Activated CD8-positive, alpha-beta T cell treated with anti-CD3 and anti-CD28 coated beads, Interleukin-2, amount 10 ng/mL, durations not matched to agents 7 days and 5 days (primary cell): ENCODE data around the gene OR10Z1. TPM values are rescaled to one million over a fixed set of nuclear protein-coding genes. Genes with fewer than 3 reads are reported as not detected.

Experiments
- ATAC-seq: fragments of 150-1000 bp; cut with Tn5 transposase; one replicate; pipeline ENCODE4 v1.10.0; 2021; ENCODE audit warnings: moderate library complexity
- CTCF ChIA-PET: fragments of 350-600 bp; sonication (Branson Sonifier 250); formaldehyde crosslinking; loops from one replicate; lab custom pipeline; 2021; ENCODE audit warnings: antibody characterized with exemption; lab: Charles Lee
- POLR2A ChIA-PET: fragments of 350-600 bp; sonication (Branson Sonifier 250); formaldehyde crosslinking; loops from one replicate; lab custom pipeline; 2021; ENCODE audit warnings: antibody characterized with exemption; lab: Charles Lee
- DNase-seq: peaks from one replicate; pipeline ENCODE4 v3.0.0-alpha.2; 2020
- H3K27ac Mint-ChIP-seq: one replicate; pipeline ENCODE4 v1.8.0; 2021; ENCODE audit warnings: mild to moderate bottlenecking, mixed read lengths
- H3K27me3 Mint-ChIP-seq: one replicate; pipeline ENCODE4 v1.8.0; 2021; ENCODE audit warnings: low read depth, mixed read lengths
- H3K36me3 Mint-ChIP-seq: one replicate; pipeline ENCODE4 v1.8.0; 2021; ENCODE audit warnings: low read depth, mixed read lengths
- H3K4me1 Mint-ChIP-seq: one replicate; pipeline ENCODE4 v1.8.0; 2021; ENCODE audit warnings: low read depth, mixed read lengths
- H3K4me3 Mint-ChIP-seq: one replicate; pipeline ENCODE4 v1.8.0; 2021; ENCODE audit warnings: mild to moderate bottlenecking, mixed read lengths
- H3K9me3 Mint-ChIP-seq: one replicate; pipeline ENCODE4 v1.8.0; 2022; ENCODE audit warnings: mixed read lengths; ENCODE audit not compliant: insufficient read depth
- total RNA-seq, 2 experiments: library from RNA; stranded (reverse); gene quantifications; one replicate each; pipeline ENCODE4 v1.2.3, GENCODE V29; 2021

Gene OR10Z1
- not detected for total RNA-seq

- Mint-ChIP-seq H3K4me3 (no peak within 1 kb of the TSS), H3K27me3 (peaks cover 5% of the 10 kb centered on the region), H3K9me3 (no peaks in the 10 kb centered on the region), H3K36me3 (no peaks in the 10 kb centered on the region), H3K27ac (no peak within 1 kb of the TSS), H3K4me1 (no peaks in the 10 kb centered on the region)
- ChIA-PET CTCF (interaction anchor here (1.1 kb wide), 1 partner anchor 394 kb away, joined by 3 read pairs; no protein-coding TSS in a partner anchor), POLR2A (no interaction called here)
- ATAC-seq, result no peak
- DNase-seq, result no peak
Measured at GRCh38 chr1:158604968-158605367, at the start of gene OR10Z1. TSS of gene OR10Z1 (plus strand) at chr1:158605268. CDS start at chr1:158606439, 1,171 bp downstream.

- H3K4me1 Mint-ChIP-seq, result no peaks in the 10 kb centered on the region
- no peak overlapping the region for H3K27ac Mint-ChIP-seq
- H3K36me3 Mint-ChIP-seq, result no peaks in the 10 kb centered on the region
- H3K4me3 Mint-ChIP-seq, result no peak overlapping the region
- no peaks in the 10 kb centered on the region for H3K9me3 Mint-ChIP-seq
- DNase-seq (no peak), ATAC-seq (no peak)
- ChIA-PET POLR2A (no interaction called here), CTCF (no interaction called here)
- no peaks in the 10 kb centered on the region for H3K27me3 Mint-ChIP-seq
Measured at GRCh38 chr1:158559696-158560095, 45.4 kb upstream of the OR10Z1 start.

GRCh38 chr1:158563853-158564252 is 41.2 kb upstream of the OR10Z1 start:
- Mint-ChIP-seq H3K36me3 (no peaks in the 10 kb centered on the region), H3K4me1 (no peaks in the 10 kb centered on the region), H3K9me3 (no peaks in the 10 kb centered on the region), H3K27ac (no peak overlapping the region), H3K4me3 (no peak overlapping the region), H3K27me3 (peaks cover 2% of the 10 kb centered on the region)
- no peak for ATAC-seq
- DNase-seq, result no peak
- CTCF ChIA-PET, result no interaction called here
- POLR2A ChIA-PET, result no interaction called here

GRCh38 chr1:158564608-158565007 is 40.5 kb upstream of the OR10Z1 start:
- Mint-ChIP-seq H3K27ac (no peak overlapping the region), H3K27me3 (peaks cover 2% of the 10 kb centered on the region), H3K4me1 (no peaks in the 10 kb centered on the region), H3K36me3 (no peaks in the 10 kb centered on the region), H3K9me3 (no peaks in the 10 kb centered on the region), H3K4me3 (no peak overlapping the region)
- POLR2A ChIA-PET, result no interaction called here
- DNase-seq (no peak), ATAC-seq (no peak)
- CTCF ChIA-PET, result no interaction called here

GRCh38 chr1:158570480-158570879 is 34.6 kb upstream of the OR10Z1 start, which contains the start of gene OR6P1:
TSS of gene OR6P1 (minus strand) at chr1:158570580. CDS start at chr1:158563604, 6,976 bp downstream.
- DNase-seq (no peak), ATAC-seq (no peak)
- no peak within 1 kb of the TSS for H3K4me3 Mint-ChIP-seq
- no peaks in the 10 kb centered on the region for H3K9me3 Mint-ChIP-seq
- H3K36me3 Mint-ChIP-seq, result no peaks in the 10 kb centered on the region
- ChIA-PET CTCF (interaction anchor here (0.6 kb wide), 1 partner anchor 222 kb away, joined by 3 read pairs; no protein-coding TSS in a partner anchor), POLR2A (no interaction called here)
- no peak within 1 kb of the TSS for H3K27ac Mint-ChIP-seq
- H3K27me3 Mint-ChIP-seq, result peaks cover 11% of the 10 kb centered on the region
- no peaks in the 10 kb centered on the region for H3K4me1 Mint-ChIP-seq

- DNase-seq, result no peak
- H3K9me3 Mint-ChIP-seq, result no peaks in the 10 kb centered on the region
- no peaks in the 10 kb centered on the region for H3K36me3 Mint-ChIP-seq
- H3K27ac Mint-ChIP-seq, result no peak overlapping the region
- ChIA-PET POLR2A (interaction anchor here (1.0 kb wide), 1 partner anchor 52 kb away, joined by 3 read pairs; no protein-coding TSS in a partner anchor), CTCF (interaction anchor here (0.8 to 1.1 kb wide), 2 partner anchors 13 to 35 kb away, joined by 3 read pairs; no protein-coding TSS in a partner anchor)
- ATAC-seq, result no peak
- H3K27me3 Mint-ChIP-seq, result peaks cover 9% of the 10 kb centered on the region
- no peaks in the 10 kb centered on the region for H3K4me1 Mint-ChIP-seq
- H3K4me3 Mint-ChIP-seq, result no peak overlapping the region
Measured at GRCh38 chr1:158572226-158572625, 32.8 kb upstream of the OR10Z1 start.

- Mint-ChIP-seq H3K4me1 (no peaks in the 10 kb centered on the region), H3K4me3 (no peak overlapping the region), H3K9me3 (no peaks in the 10 kb centered on the region), H3K27me3 (peaks cover 6% of the 10 kb centered on the region), H3K27ac (no peak overlapping the region), H3K36me3 (no peaks in the 10 kb centered on the region)
- DNase-seq (no peak), ATAC-seq (no peak)
- ChIA-PET POLR2A (no interaction called here), CTCF (no interaction called here)
Measured at GRCh38 chr1:158577561-158577960, 27.5 kb upstream of the OR10Z1 start.

- peaks cover 2% of the 10 kb centered on the region for H3K27me3 Mint-ChIP-seq
- H3K4me1 Mint-ChIP-seq, result no peaks in the 10 kb centered on the region
- H3K27ac Mint-ChIP-seq, result no peak within 1 kb of the TSS
- POLR2A ChIA-PET, result no interaction called here
- no peak for DNase-seq
- CTCF ChIA-PET, result no interaction called here
- no peak within 1 kb of the TSS for H3K4me3 Mint-ChIP-seq
- no peaks in the 10 kb centered on the region for H3K36me3 Mint-ChIP-seq
- ATAC-seq, result no peak
- no peaks in the 10 kb centered on the region for H3K9me3 Mint-ChIP-seq
Measured at GRCh38 chr1:158579733-158580132, 25.3 kb upstream of the OR10Z1 start, which contains the start of gene OR10X1. TSS of gene OR10X1 (minus strand) at chr1:158579899. CDS start at chr1:158579899, 0 bp downstream.

- Mint-ChIP-seq H3K27ac (no peak overlapping the region), H3K4me3 (no peak overlapping the region), H3K27me3 (peaks cover 2% of the 10 kb centered on the region), H3K36me3 (no peaks in the 10 kb centered on the region), H3K9me3 (peaks cover 4% of the 10 kb centered on the region), H3K4me1 (no peaks in the 10 kb centered on the region)
- DNase-seq, result no peak
- ATAC-seq, result no peak
- ChIA-PET POLR2A (no interaction called here), CTCF (no interaction called here)
Measured at GRCh38 chr1:158583962-158584361, 21.1 kb upstream of the OR10Z1 start.

GRCh38 chr1:158586942-158587341 is 18.1 kb upstream of the OR10Z1 start:
- Mint-ChIP-seq H3K27ac (no peak overlapping the region), H3K9me3 (peaks cover 4% of the 10 kb centered on the region), H3K27me3 (peaks cover 2% of the 10 kb centered on the region), H3K4me3 (no peak overlapping the region), H3K36me3 (no peaks in the 10 kb centered on the region), H3K4me1 (no peaks in the 10 kb centered on the region)
- ChIA-PET CTCF (no interaction called here), POLR2A (no interaction called here)
- ATAC-seq (no peak), DNase-seq (no peak)

GRCh38 chr1:158600735-158601134 is 4.3 kb upstream of the OR10Z1 start:
- Mint-ChIP-seq H3K27ac (no peak overlapping the region), H3K27me3 (peaks cover 8% of the 10 kb centered on the region), H3K36me3 (no peaks in the 10 kb centered on the region), H3K9me3 (peaks cover 6% of the 10 kb centered on the region), H3K4me1 (no peaks in the 10 kb centered on the region), H3K4me3 (no peak overlapping the region)
- no peak for DNase-seq
- CTCF ChIA-PET, result no interaction called here
- no peak for ATAC-seq
- POLR2A ChIA-PET, result no interaction called here

GRCh38 chr1:158607296-158607695 is 2.2 kb downstream of the OR10Z1 start:
- H3K27me3 Mint-ChIP-seq, result peaks cover 2% of the 10 kb centered on the region
- no peak overlapping the region for H3K27ac Mint-ChIP-seq
- DNase-seq (no peak), ATAC-seq (no peak)
- ChIA-PET CTCF (interaction anchor here (0.7 kb wide), 1 partner anchor 35 kb away, joined by 3 read pairs; no protein-coding TSS in a partner anchor), POLR2A (no interaction called here)
- no peak overlapping the region for H3K4me3 Mint-ChIP-seq
- H3K36me3 Mint-ChIP-seq, result no peaks in the 10 kb centered on the region
- no peaks in the 10 kb centered on the region for H3K4me1 Mint-ChIP-seq
- H3K9me3 Mint-ChIP-seq, result no peaks in the 10 kb centered on the region

GRCh38 chr1:158611916-158612315 is 6.8 kb downstream of the OR10Z1 start:
- Mint-ChIP-seq H3K9me3 (no peaks in the 10 kb centered on the region), H3K4me3 (no peak overlapping the region), H3K27ac (no peak overlapping the region), H3K4me1 (no peaks in the 10 kb centered on the region), H3K27me3 (peaks cover 9% of the 10 kb centered on the region), H3K36me3 (no peaks in the 10 kb centered on the region)
- no peak for ATAC-seq
- POLR2A ChIA-PET, result no interaction called here
- no peak for DNase-seq
- CTCF ChIA-PET, result no interaction called here
